DMS79 (cell line): ENCODE results near the gene STAU1.
"Not testable (repeated sequence)": the region's sequence is repeated elsewhere in the genome, so short reads cannot be mapped to it uniquely, and the experiment has no call there.

Source experiments
- DNase-seq: peaks from one replicate; lab custom pipeline; 2025; lab: John Stamatoyannopoulos, UW

STAU1 gene

GRCh38 chr20:49187851-49188641 is at the start of gene STAU1:
TSS of gene STAU1 (minus strand) at chr20:49188334. CDS start at chr20:49166201, 22,133 bp downstream.
- DNase-seq, result peak; percentile 86

- no peak for DNase-seq
Observed at GRCh38 chr20:49237531-49237930, 49.4 kb upstream of the STAU1 start.

- no peak for DNase-seq
Observed at GRCh38 chr20:49236301-49236700, 48.2 kb upstream of the STAU1 start.

- no peak for DNase-seq
Observed at GRCh38 chr20:49234831-49235230, 46.7 kb upstream of the STAU1 start.

- no peak for DNase-seq
Observed at GRCh38 chr20:49233226-49233625, 45.1 kb upstream of the STAU1 start.

- DNase-seq, result no peak
Observed at GRCh38 chr20:49231471-49231870, 43.3 kb upstream of the STAU1 start.

GRCh38 chr20:49230561-49231133 is 42.5 kb upstream of the STAU1 start:
- no peak for DNase-seq

GRCh38 chr20:49230021-49230420 is 41.9 kb upstream of the STAU1 start:
- no peak for DNase-seq

GRCh38 chr20:49229381-49229780 is 41.2 kb upstream of the STAU1 start:
- DNase-seq, result no peak

GRCh38 chr20:49228676-49229075 is 40.5 kb upstream of the STAU1 start:
- DNase-seq, result no peak

- no peak for DNase-seq
Observed at GRCh38 chr20:49225896-49226295, 37.8 kb upstream of the STAU1 start.

GRCh38 chr20:49219924-49220831 is 32.0 kb upstream of the STAU1 start:
- DNase-seq, result no peak

GRCh38 chr20:49219091-49219923 is 31.2 kb upstream of the STAU1 start, which contains the start of gene DDX27:
TSS of gene DDX27 (plus strand) at chr20:49219416. CDS start at chr20:49219449, 33 bp downstream.
- DNase-seq, result peak; percentile 96

- DNase-seq, result not testable (repeated sequence)
Observed at GRCh38 chr20:49218739-49219090, 30.6 kb upstream of the STAU1 start.

GRCh38 chr20:49216991-49217578 is 29.0 kb upstream of the STAU1 start:
- DNase-seq, result peak; percentile 27

GRCh38 chr20:49215232-49215631 is 27.1 kb upstream of the STAU1 start:
- DNase-seq, result no peak

GRCh38 chr20:49214571-49214970 is 26.4 kb upstream of the STAU1 start:
- DNase-seq, result no peak

GRCh38 chr20:49210757-49211110 is 22.6 kb upstream of the STAU1 start:
- DNase-seq, result no peak

GRCh38 chr20:49210101-49210756 is 22.1 kb upstream of the STAU1 start:
- no peak for DNase-seq

- DNase-seq, result no peak
Observed at GRCh38 chr20:49207076-49207475, 18.9 kb upstream of the STAU1 start.

GRCh38 chr20:49203746-49204145 is 15.6 kb upstream of the STAU1 start:
- DNase-seq, result no peak
